Chondrocyte (in vitro differentiated cells): ENCODE results near the gene NPTX1. TPM values are rescaled to one million over a fixed set of nuclear protein-coding genes. Genes with fewer than 3 reads are reported as not detected.

Experiments used
- DNase-seq: peaks from one replicate; pipeline ENCODE4 v3.0.0; 2021; ENCODE audit warnings: mixed read lengths, low spot score
- H3K27ac Mint-ChIP-seq: one replicate; pipeline ENCODE4 v1.8.0; 2021; ENCODE audit warnings: mild to moderate bottlenecking, moderate library complexity, mixed read lengths; ENCODE audit not compliant: unreplicated experiment
- H3K27me3 Mint-ChIP-seq: 2 replicates; pipeline ENCODE4 v1.8.0; 2021; ENCODE audit warnings: low read depth, mixed read lengths
- H3K36me3 Mint-ChIP-seq: 2 replicates; pipeline ENCODE4 v1.8.0; 2021; ENCODE audit warnings: low read depth, mixed read lengths
- H3K4me1 Mint-ChIP-seq: 2 replicates; pipeline ENCODE4 v1.8.0; 2021; ENCODE audit warnings: low read depth, mild to moderate bottlenecking, mixed read lengths
- H3K4me3 Mint-ChIP-seq: one replicate; pipeline ENCODE4 v1.8.0; 2021; ENCODE audit warnings: mild to moderate bottlenecking, moderate library complexity, mixed read lengths; ENCODE audit not compliant: unreplicated experiment
- H3K9me3 Mint-ChIP-seq: 2 replicates; pipeline ENCODE4 v1.8.0; 2021; ENCODE audit warnings: low read depth, mixed read lengths
- total RNA-seq: library from RNA; stranded (reverse); gene quantifications from 3 replicates; pipeline ENCODE4 v1.2.1, GENCODE V29; 2021
- TF ChIP-seq, protein P1 (sequence below): fragments of 200-600 bp; sonication (generic); IDR thresholded peaks from 2 replicates; pipeline ENCODE4 v1.5.0; 2021; ENCODE audit warnings: antibody characterized with exemption, mild to moderate bottlenecking, moderate library complexity

Gene NPTX1
- total RNA-seq, 1 donor from 2014 or later: 16.5 TPM

DNA sequence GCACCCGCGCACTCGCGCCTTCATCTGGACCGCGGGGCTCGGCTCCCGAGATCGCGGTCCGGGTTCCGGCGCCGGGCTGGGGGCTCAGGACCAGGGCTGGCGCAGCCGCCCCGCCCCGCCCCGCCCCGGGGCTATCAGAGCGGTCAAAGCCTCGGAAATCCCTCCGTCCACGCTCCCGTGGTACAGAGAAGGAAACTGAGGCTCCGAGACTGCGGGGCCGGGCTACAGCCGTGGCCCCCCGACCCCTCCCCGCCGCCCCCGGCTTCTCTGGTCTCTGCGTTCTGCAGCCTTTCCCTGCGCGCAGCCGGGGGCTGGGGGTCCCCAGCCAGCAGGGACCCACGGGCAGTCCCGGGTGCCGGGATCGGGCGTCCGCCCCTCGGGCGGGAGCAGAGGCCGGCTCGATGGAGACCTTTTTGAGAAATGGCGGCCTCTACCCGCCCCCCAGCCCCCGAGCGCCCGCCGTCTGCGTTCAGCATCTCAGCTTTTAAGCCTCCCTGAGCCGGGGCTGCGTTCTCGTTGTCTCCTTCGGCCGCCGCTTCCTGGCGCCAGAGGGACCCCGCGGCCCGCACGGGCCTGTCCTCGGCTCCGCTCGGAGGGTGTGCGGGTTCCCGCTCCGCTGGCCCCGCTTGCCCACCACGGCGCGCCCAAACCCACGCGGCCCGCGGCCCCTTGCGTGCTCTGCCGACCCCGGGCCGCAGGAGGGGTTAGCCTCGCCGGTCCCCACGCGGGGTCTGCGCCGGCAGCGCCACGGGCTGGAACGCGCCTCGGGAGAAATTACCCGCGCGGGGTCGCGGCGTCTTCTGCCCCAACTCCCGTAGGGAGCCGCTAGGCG is 1.5 kb upstream of the NPTX1 start:
- peaks cover 16% of the 10 kb centered on the region for H3K4me1 Mint-ChIP-seq

DNA sequence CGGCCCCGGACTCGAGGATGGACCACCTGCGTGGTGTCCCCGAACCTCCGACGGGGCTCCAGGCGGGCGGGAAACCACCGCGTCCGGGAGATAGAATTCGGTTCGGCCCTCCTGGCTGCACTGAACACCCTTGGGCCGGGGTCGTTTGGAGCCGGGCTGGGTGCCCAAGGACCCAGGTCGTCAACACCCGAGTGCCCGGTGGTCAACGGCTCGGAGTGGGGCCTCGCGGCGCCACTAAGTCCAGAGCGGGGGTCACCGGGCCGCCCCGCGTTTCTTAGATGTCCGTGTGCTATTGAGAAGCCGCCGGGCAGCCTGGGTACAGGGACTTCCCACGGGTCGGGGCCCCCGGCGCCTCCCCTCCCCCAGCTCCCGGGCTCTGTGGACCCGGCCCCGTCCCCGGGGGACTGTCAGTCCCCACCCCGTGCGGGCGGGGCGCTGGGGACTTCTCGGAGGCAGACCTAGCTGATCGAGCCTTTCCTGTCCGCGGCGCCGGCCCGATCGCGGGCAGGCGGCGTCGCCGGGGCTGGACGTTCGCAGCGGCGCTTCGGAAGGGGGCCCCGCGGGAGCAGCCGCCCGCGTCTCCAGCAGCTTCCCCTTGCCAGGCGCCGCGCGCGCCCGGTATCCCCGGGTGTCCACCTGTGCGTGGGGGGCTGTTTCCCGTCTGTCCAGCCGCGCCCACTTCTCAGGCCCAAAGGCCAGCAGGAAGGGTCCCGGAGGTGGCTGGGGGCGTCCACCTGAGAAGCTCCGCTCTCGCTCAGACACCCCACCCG is 655 bp upstream of the NPTX1 start:
- Mint-ChIP-seq H3K27me3 (peaks cover 37% of the 10 kb centered on the region), H3K4me1 (peaks cover 14% of the 10 kb centered on the region), H3K4me3 (no peak overlapping the region), H3K36me3 (no peaks in the 10 kb centered on the region), H3K27ac (no peak overlapping the region), H3K9me3 (no peaks in the 10 kb centered on the region)
- TF ChIP-seq, protein P1, sequence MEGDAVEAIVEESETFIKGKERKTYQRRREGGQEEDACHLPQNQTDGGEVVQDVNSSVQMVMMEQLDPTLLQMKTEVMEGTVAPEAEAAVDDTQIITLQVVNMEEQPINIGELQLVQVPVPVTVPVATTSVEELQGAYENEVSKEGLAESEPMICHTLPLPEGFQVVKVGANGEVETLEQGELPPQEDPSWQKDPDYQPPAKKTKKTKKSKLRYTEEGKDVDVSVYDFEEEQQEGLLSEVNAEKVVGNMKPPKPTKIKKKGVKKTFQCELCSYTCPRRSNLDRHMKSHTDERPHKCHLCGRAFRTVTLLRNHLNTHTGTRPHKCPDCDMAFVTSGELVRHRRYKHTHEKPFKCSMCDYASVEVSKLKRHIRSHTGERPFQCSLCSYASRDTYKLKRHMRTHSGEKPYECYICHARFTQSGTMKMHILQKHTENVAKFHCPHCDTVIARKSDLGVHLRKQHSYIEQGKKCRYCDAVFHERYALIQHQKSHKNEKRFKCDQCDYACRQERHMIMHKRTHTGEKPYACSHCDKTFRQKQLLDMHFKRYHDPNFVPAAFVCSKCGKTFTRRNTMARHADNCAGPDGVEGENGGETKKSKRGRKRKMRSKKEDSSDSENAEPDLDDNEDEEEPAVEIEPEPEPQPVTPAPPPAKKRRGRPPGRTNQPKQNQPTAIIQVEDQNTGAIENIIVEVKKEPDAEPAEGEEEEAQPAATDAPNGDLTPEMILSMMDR: no peak
- no peak for DNase-seq

More for the DNA sequence above, 1.5 kb upstream of the NPTX1 start:
- Mint-ChIP-seq H3K4me3 (no peak overlapping the region), H3K36me3 (no peaks in the 10 kb centered on the region), H3K27ac (no peak overlapping the region), H3K9me3 (no peaks in the 10 kb centered on the region), H3K27me3 (peaks cover 40% of the 10 kb centered on the region)
- TF ChIP-seq, protein P1: peak; percentile 83
- DNase-seq: no peak

DNA sequence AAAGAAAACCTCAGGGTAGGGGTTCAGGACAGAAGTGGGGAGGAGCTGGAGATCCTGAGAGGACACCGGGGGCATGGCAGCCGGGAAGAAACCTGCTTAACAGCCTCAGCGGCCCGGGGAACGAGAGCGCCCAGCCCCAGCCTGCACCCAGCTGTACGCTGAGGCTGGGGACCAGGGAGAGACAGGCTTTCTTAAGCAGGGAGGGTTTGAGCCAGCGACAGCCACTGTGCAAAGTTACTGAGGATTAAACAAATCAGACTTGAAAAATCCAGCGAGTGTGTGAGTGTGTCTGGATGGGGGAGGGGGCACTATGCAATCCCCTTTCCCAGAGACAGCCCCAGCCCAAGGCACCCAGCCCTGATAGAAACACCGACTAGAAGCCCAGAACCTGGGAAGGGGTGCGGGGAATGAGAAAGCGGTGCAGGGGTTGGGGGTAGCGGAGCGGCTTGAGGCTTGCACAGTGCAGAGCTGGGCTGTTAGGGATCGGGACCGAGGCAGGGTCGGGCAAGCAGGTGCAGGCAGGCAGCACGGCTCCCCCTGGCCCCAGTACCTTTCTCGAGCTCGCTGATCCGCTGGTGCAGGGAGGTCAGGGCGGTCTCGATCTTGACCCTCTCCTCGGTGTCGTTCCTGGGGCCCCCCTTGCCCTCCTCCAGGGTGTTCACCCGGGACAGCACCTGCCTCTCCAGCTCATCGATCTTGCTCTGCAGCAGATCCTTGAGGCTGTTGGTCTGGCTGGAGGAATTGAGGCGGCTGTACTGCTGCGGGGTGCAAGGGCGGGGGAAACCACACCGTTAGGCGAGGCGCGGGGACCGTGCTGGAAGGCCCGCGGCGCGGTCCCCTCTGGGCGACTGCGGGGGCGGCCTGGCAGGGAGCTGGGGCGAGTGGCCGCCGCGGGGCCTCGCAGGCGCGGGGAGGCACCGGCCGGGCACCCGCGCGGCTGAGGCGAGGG is 1.2 kb downstream of the NPTX1 start:
- Mint-ChIP-seq H3K27me3 (peaks cover 32% of the 10 kb centered on the region), H3K9me3 (no peaks in the 10 kb centered on the region), H3K36me3 (peaks cover 3% of the 10 kb centered on the region), H3K4me1 (peaks cover 14% of the 10 kb centered on the region), H3K27ac (peak overlapping the region; percentile 53), H3K4me3 (peak overlapping the region; percentile 49)
- TF ChIP-seq, protein P1: no peak
- no peak for DNase-seq

DNA sequence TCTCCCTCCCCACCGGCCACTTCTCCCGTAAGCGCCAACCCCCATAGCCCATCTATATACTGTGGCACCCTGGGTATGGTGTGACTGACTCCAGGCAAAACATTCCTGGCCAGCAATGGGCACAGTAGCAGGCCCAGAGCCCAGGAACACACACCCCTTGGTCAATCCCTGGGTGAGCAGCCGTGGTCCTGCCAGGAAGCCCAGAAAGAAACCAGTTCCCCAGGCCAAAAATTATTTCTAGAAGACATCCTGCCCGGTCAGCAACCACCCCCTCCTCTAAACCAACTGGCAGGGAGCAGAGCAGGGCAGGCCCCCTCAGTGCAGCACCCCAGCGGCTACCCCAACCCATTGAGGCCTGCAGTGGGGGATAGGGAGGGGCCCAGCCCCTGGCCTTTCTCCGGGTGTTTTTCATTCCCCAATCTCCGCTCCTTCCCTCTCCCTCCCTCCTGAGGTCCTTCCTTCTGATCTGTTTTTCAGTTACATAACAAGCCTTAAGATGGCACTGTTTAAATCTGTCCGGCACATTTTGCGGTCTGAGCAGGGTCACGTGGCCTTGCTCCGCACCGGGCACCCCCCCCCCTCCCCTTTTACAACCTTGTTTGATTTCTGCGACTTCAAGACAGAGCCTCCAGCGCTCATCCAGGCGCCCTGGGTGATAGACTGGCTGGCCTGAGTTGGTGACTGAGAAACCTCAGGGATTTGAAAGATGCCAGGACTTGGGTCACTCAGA is 2.0 kb downstream of the NPTX1 start:
- peaks cover 29% of the 10 kb centered on the region for H3K27me3 Mint-ChIP-seq
- H3K36me3 Mint-ChIP-seq: peaks cover 3% of the 10 kb centered on the region
- peak overlapping the region; percentile 49 for H3K4me3 Mint-ChIP-seq
- DNase-seq: no peak
- H3K27ac Mint-ChIP-seq: peak overlapping the region; percentile 53
- TF ChIP-seq, protein P1: peak; percentile 76
- no peaks in the 10 kb centered on the region for H3K9me3 Mint-ChIP-seq
- peaks cover 14% of the 10 kb centered on the region for H3K4me1 Mint-ChIP-seq
